Neuronal stem cell (in vitro differentiated cells): ENCODE measurements around the gene SPATA9.

Source experiments
- DNase-seq: peaks from one replicate; pipeline ENCODE4 v3.0.0-alpha.2; 2013; ENCODE audit warnings: low spot score
- H2AFZ ChIP-seq: one replicate; pipeline ENCODE4 v1.6.1; 2013; ENCODE audit warnings: mild to moderate bottlenecking, low read length, inconsistent platforms
- H2AK5ac ChIP-seq: 2 replicates; pipeline ENCODE4 v1.6.1; 2013; ENCODE audit warnings: low read depth, mild to moderate bottlenecking, inconsistent platforms, low read length, moderate library complexity, mixed read lengths
- H2BK120ac ChIP-seq: 2 replicates; pipeline ENCODE4 v1.6.1; 2013; ENCODE audit warnings: low read depth, mild to moderate bottlenecking, inconsistent platforms, low read length, moderate library complexity, mixed read lengths
- H2BK12ac ChIP-seq: one replicate; pipeline ENCODE4 v1.6.1; 2013; ENCODE audit warnings: low read length, inconsistent platforms
- H2BK15ac ChIP-seq: 2 replicates; pipeline ENCODE4 v1.6.1; 2013; ENCODE audit warnings: mild to moderate bottlenecking, low read length, inconsistent platforms, mixed read lengths
- H2BK5ac ChIP-seq: one replicate; pipeline ENCODE4 v1.6.1; 2013; ENCODE audit warnings: inconsistent platforms, mild to moderate bottlenecking, low read length, moderate library complexity
- H3K14ac ChIP-seq: one replicate; pipeline ENCODE4 v1.6.1; 2013; ENCODE audit warnings: low read length, inconsistent platforms
- H3K18ac ChIP-seq: 2 replicates; pipeline ENCODE4 v1.6.1; 2013; ENCODE audit warnings: low read length, inconsistent platforms
- H3K23ac ChIP-seq: 2 replicates; pipeline ENCODE4 v1.6.1; 2013; ENCODE audit warnings: low read depth, mild to moderate bottlenecking, mixed read lengths, low read length, inconsistent platforms; ENCODE audit not compliant: poor library complexity
- H3K27ac ChIP-seq: replicated peaks from 3 replicates; pipeline ENCODE4 v1.5.1; 2013; ENCODE audit warnings: low read length, inconsistent platforms
- H3K27me3 ChIP-seq, 3 experiments: 2 replicates each; pipeline ENCODE4 v1.6.1; 2013; ENCODE audit warnings: low read length in 3 of 3, mild to moderate bottlenecking in 2 of 3, inconsistent platforms in 1 of 3, low read depth in 1 of 3, mixed read lengths in 1 of 3, moderate library complexity in 1 of 3; ENCODE audit not compliant: control insufficient read depth in 3 of 3, insufficient read depth in 3 of 3
- H3K36me3 ChIP-seq, 2 donors: replicated peaks in 1 of 2; 2 replicates each; pipeline ENCODE4 v1.6.1; 2013; ENCODE audit warnings: low read length in 2 of 2; ENCODE audit not compliant: control insufficient read depth in 2 of 2, insufficient read depth in 2 of 2
- H3K4ac ChIP-seq: 2 replicates; pipeline ENCODE4 v1.6.1; 2013; ENCODE audit warnings: inconsistent platforms, mild to moderate bottlenecking, low read length, moderate library complexity
- H3K4me1 ChIP-seq, 2 donors: 1 replicate in 1 of 2; 2 replicates in 1 of 2; pipeline ENCODE4 v1.6.1; 2013; ENCODE audit warnings: low read length in 2 of 2, low read depth in 1 of 2; ENCODE audit not compliant: control insufficient read depth in 2 of 2, insufficient read depth in 1 of 2
- H3K4me2 ChIP-seq: one replicate; pipeline ENCODE4 v1.6.1; 2013; ENCODE audit warnings: mild to moderate bottlenecking, low read length, inconsistent platforms; ENCODE audit not compliant: insufficient read depth, poor library complexity, severe bottlenecking
- H3K4me3 ChIP-seq, 2 donors: 2 replicates each; pipeline ENCODE4 v1.5.1; 2013; ENCODE audit warnings: low read length in 2 of 2, mild to moderate bottlenecking in 2 of 2, inconsistent platforms in 1 of 2, moderate library complexity in 1 of 2
- H3K79me1 ChIP-seq: one replicate; pipeline ENCODE4 v1.6.1; 2013; ENCODE audit warnings: low read depth, mild to moderate bottlenecking, inconsistent platforms, low read length, moderate library complexity
- H3K9ac ChIP-seq: one replicate; pipeline ENCODE4 v1.6.1; 2013; ENCODE audit warnings: mild to moderate bottlenecking, low read depth, low read length, inconsistent platforms; ENCODE audit not compliant: poor library complexity
- H3K9me3 ChIP-seq, 2 donors: replicated peaks in 1 of 2; 2 replicates each; pipeline versions ENCODE3 to v1.6.1; 2013; ENCODE audit warnings: low read length in 2 of 2, mild to moderate bottlenecking in 2 of 2, inconsistent platforms in 1 of 2, low read depth in 1 of 2, mixed read lengths in 1 of 2, moderate library complexity in 1 of 2; ENCODE audit not compliant: control insufficient read depth in 2 of 2, insufficient read depth in 1 of 2
- H4K8ac ChIP-seq: one replicate; pipeline ENCODE4 v1.6.1; 2013; ENCODE audit warnings: low read depth, mild to moderate bottlenecking, inconsistent platforms, low read length, moderate library complexity
- H4K91ac ChIP-seq: one replicate; pipeline ENCODE4 v1.6.1; 2013; ENCODE audit warnings: low read length, low read depth, mild to moderate bottlenecking, inconsistent platforms; ENCODE audit not compliant: poor library complexity
- WGBS, 2 donors: extraction: QIAGEN DNeasy Blood & Tissue Kit; methylation state at CpG; one replicate each; pipeline ENCODE4 v1.1.7; 2013; ENCODE audit warnings: missing lambda C conversion rate in 2 of 2, mixed read lengths in 1 of 2; ENCODE audit not compliant: insufficient read length in 2 of 2, insufficient replicate concordance in 1 of 2; ENCODE audit errors: extremely low coverage in 2 of 2; 5-methylcytosine and 5-hydroxymethylcytosine counted together

SPATA9 gene

GRCh38 chr5:95628933-95629332, 53.9 kb downstream of the SPATA9 start:
- Histone ChIP-seq H3K9me3 (peaks cover 0 to 8% of the 10 kb centered on the region in 2 donors), H3K14ac (no peak overlapping the region), H3K4me3 (no peak overlapping the region), H2AK5ac (no peak overlapping the region), H3K27ac (no peak overlapping the region), H2BK12ac (no peak overlapping the region), H3K36me3 (no peaks in the 10 kb centered on the region), H2BK15ac (no peak overlapping the region), H2AFZ (no peak overlapping the region), H3K4me1 (no peaks in the 10 kb centered on the region), H4K8ac (no peak overlapping the region), H3K4ac (no peak overlapping the region), H3K27me3 (peaks cover 0 to 25% (median 0%) of the 10 kb centered on the region in 3 experiments), H4K91ac (no peak overlapping the region), H3K79me1 (no peaks in the 10 kb centered on the region), H3K23ac (no peak overlapping the region), H2BK5ac (no peak overlapping the region), H2BK120ac (no peak overlapping the region), H3K4me2 (no peak overlapping the region), H3K9ac (no peak overlapping the region), H3K18ac (no peak overlapping the region)
- no CpG with 5 or more reads among the region's 1 CpG for WGBS, 2 donors
- no peak for DNase-seq

- H4K8ac ChIP-seq = no peak overlapping the region
- H3K4ac ChIP-seq = no peak overlapping the region
- H2BK120ac ChIP-seq = no peak overlapping the region
- DNase-seq = no peak
- no peak overlapping the region for H2BK12ac ChIP-seq
- peaks cover 0 to 33% (median under 1%) of the 10 kb centered on the region in 3 experiments for H3K27me3 ChIP-seq
- H3K4me3 ChIP-seq = no peak overlapping the region
- H2AK5ac ChIP-seq = no peak overlapping the region
- WGBS, 2 donors = no CpG with 5 or more reads among the region's 4 CpGs
- H3K9me3 ChIP-seq = peaks cover 0 to 8% of the 10 kb centered on the region in 2 donors
- no peaks in the 10 kb centered on the region for H3K36me3 ChIP-seq
- no peak overlapping the region for H3K14ac ChIP-seq
- no peak overlapping the region for H2BK15ac ChIP-seq
- H3K27ac ChIP-seq = no peak overlapping the region
- H3K23ac ChIP-seq = no peak overlapping the region
- H3K18ac ChIP-seq = no peak overlapping the region
- H3K4me1 ChIP-seq = no peaks in the 10 kb centered on the region
- H3K4me2 ChIP-seq = no peak overlapping the region
- H3K79me1 ChIP-seq = no peaks in the 10 kb centered on the region
- H2BK5ac ChIP-seq = no peak overlapping the region
- H4K91ac ChIP-seq = no peak overlapping the region
- H3K9ac ChIP-seq = no peak overlapping the region
- no peak overlapping the region for H2AFZ ChIP-seq
These were observed 54.6 kb downstream of the SPATA9 start for GRCh38 chr5:95627971-95628810.

- H3K27ac ChIP-seq = no peak overlapping the region
- no peak overlapping the region for H3K9ac ChIP-seq
- no peak overlapping the region for H2BK15ac ChIP-seq
- no peak overlapping the region for H2BK5ac ChIP-seq
- H4K91ac ChIP-seq = no peak overlapping the region
- no peak overlapping the region for H2AFZ ChIP-seq
- H2BK120ac ChIP-seq = no peak overlapping the region
- no peak overlapping the region for H3K14ac ChIP-seq
- peaks cover 0 to 48% (median 10%) of the 10 kb centered on the region in 3 experiments for H3K27me3 ChIP-seq
- H2BK12ac ChIP-seq = no peak overlapping the region
- no peak overlapping the region for H3K4me2 ChIP-seq
- no peak overlapping the region for H3K4ac ChIP-seq
- H3K23ac ChIP-seq = no peak overlapping the region
- no peaks in the 10 kb centered on the region for H3K36me3 ChIP-seq
- no peak overlapping the region for H4K8ac ChIP-seq
- H3K4me1 ChIP-seq = no peaks in the 10 kb centered on the region
- H3K79me1 ChIP-seq = no peaks in the 10 kb centered on the region
- no peak overlapping the region for H3K18ac ChIP-seq
- H3K9me3 ChIP-seq = peaks cover 0 to 8% of the 10 kb centered on the region in 2 donors
- no CpG with 5 or more reads among the region's 1 CpG for WGBS, 2 donors
- DNase-seq = no peak
- H2AK5ac ChIP-seq = no peak overlapping the region
- no peak overlapping the region for H3K4me3 ChIP-seq
These were observed 56.1 kb downstream of the SPATA9 start for GRCh38 chr5:95626701-95627100.

GRCh38 chr5:95624368-95624767, 58.4 kb downstream of the SPATA9 start:
- no peak overlapping the region for H3K4me3 ChIP-seq
- no peak overlapping the region for H4K91ac ChIP-seq
- H2BK12ac ChIP-seq = no peak overlapping the region
- peaks cover 0 to 8% of the 10 kb centered on the region in 2 donors for H3K9me3 ChIP-seq
- H3K27ac ChIP-seq = no peak overlapping the region
- no peak overlapping the region for H2AFZ ChIP-seq
- no peak for DNase-seq
- no peak overlapping the region for H2BK15ac ChIP-seq
- no peak overlapping the region for H3K9ac ChIP-seq
- peaks cover 13 to 71% (median 33%) of the 10 kb centered on the region in 3 experiments for H3K27me3 ChIP-seq
- no peak overlapping the region for H3K14ac ChIP-seq
- H3K23ac ChIP-seq = no peak overlapping the region
- no peak overlapping the region for H2AK5ac ChIP-seq
- H3K4me2 ChIP-seq = no peak overlapping the region
- no peak overlapping the region for H2BK120ac ChIP-seq
- H2BK5ac ChIP-seq = no peak overlapping the region
- H3K36me3 ChIP-seq = no peaks in the 10 kb centered on the region
- H3K79me1 ChIP-seq = no peaks in the 10 kb centered on the region
- no peak overlapping the region for H3K4ac ChIP-seq
- no peak overlapping the region for H4K8ac ChIP-seq
- peaks cover 4 to 7% of the 10 kb centered on the region in 2 donors for H3K4me1 ChIP-seq
- whole genome bisulfite sequencing, 2 donors = no CpG with 5 or more reads among the region's 2 CpGs
- no peak overlapping the region for H3K18ac ChIP-seq
